RPMI8226 (cell line): Measurements from ENCODE around the gene C17orf113.
A peak's percentile ranks its signal among the peaks of the same experiment; 100 is the strongest.
"Not testable (repeated sequence)": the region's sequence is repeated elsewhere in the genome, so short reads cannot be mapped to it uniquely, and the experiment has no call there.

ENCODE experiments used
- DNase-seq: peaks from one replicate; pipeline ENCODE4 v3.0.0-alpha.2; 2015

C17orf113 gene

DNA sequence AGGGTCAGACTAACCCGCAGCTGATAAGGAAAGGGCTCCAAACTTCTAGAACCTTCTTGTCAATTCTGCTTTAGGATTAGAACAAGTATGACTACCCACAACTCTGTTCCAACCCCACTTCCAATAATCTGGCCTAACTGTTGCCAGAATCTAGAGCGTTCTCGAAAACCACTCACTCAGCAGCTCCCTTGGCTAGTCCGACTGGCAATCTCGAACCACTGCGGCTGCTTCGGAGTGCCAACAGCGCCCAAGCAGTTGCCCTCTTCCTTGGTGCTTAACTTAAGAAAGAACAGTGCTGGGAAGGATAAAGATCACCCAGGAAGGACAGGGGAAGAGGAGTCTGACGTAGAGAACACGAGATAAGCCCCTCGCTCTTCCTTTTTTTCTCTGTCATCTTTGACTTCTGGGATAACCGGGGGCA, 34.0 kb downstream of the C17orf113 start:
- peak; percentile 55 for DNase-seq

DNA sequence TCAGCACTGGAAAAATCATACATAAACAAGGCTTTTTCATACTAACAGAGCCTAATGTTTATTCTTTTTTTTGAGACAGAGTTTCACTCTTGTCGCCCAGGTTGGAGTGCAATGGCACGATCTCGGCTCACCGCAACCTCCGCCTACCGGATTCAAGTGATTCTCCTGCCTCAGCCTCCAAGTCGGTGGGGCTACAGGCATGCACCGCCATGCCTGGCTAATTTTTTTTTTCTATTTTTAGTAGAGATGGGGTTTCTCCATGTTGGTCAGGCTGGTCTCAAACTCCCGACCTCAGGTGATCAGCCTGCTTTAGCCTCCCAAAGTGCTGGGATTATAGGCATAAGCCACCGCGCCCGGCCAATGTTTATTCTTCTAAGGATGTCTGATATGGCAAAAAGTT, 36.7 kb downstream of the C17orf113 start:
- not testable (repeated sequence) for DNase-seq

DNA sequence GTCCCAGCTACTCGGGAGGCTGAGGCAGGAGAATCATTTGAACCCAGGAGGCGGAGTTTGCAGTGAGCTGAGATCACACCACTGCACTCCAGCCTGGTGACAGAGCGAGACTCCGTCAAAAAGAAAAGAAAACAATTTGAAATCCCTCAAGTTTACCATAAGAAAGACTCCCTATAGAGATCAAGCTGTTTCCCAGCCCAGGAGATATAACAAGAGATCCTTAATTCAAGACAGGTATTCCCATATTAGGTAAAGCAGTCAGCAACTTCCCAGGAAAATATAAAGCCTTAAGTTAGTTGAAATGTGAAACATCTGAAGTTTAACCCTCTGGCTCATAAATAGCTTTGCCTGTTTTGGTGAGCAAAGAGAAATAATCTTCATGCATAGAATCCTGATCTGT, 38.0 kb downstream of the C17orf113 start:
- not testable (repeated sequence) for DNase-seq

DNA sequence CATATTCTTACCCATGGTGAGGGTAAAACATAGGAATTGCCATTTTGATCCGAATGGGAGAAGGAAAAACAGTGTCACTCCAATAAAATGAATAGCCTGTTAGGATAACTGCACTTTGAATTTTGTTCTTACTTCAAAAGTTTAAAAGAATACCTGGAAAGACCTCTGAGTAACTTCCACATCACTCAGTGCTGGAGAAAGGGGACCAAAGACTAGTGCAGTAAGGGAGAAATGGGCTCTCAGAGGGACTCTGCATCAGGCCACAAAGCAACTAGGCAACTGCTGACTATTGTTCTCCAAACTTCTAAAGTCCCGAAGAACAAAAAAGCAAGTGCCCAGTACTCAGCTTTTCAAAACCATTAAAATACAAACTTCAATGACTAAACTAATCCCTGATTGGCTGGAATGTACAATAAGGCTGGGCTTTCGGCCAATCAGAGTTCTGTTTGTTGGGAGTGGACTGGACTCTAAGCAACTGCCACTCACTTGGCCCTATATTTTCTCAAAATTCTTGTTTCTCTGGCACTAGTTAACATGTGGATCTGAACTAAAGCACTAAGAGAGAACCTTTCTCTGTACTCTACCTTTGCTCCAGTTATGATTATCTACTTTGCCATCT, 39.4 kb downstream of the C17orf113 start:
- no peak for DNase-seq

DNA sequence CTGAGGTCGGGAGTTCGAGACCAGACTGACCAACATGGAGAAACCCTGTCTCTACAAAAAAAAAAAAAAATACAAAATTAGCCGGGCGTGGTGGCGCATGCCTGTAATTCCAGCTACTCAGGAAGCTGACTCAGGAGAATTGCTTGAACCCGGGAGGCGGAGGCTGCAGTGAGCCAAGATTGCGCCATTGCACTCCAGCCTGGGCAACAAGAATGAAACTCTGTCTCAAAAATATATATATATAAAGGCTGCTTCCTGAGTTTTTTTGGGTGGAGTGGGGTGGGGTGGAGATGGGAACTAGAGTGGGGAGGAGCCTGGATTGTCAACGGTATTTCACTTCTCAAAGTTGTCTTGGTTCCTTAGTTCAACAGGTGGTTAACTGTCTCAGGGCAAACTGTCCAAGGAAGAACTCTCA, 40.1 kb downstream of the C17orf113 start:
- not testable (repeated sequence) for DNase-seq

DNA sequence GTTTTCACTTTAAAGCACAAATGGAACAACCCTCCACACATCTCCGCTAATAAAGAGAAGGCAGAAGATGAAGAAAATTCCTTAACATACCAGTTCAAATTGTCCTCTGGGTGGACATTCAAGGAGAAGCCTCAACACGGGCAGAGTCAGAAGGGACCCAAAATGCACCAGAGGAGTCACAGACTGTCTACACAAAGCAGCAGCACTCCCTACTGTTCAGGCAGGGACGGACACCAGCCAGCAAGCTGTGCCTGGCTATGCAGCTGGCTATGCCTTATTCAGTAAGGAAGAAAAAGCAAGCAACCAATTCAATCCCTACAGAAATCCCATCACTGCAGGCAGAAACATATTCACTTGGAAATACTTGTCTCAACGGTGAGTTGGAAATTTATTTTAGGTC, 41.2 kb downstream of the C17orf113 start:
- no peak for DNase-seq

DNA sequence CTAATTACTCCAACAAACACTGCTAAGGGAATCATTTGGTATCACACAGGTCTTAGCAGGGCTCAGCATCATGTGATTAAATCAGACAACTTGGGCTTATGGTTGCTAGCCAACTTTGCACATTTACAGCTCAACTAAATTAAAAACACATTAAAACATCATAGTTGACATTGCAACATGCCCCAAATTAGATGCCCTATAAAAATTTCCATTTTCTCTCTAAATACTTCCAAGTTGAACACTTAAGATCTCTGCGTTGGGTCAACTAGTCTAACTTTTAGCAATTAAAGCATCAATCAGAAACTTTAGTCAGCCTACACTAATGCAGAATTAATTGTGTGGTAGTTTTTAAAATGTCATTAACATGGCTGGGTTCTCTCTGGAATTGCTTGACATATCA, 45.2 kb downstream of the C17orf113 start:
- no peak for DNase-seq

DNA sequence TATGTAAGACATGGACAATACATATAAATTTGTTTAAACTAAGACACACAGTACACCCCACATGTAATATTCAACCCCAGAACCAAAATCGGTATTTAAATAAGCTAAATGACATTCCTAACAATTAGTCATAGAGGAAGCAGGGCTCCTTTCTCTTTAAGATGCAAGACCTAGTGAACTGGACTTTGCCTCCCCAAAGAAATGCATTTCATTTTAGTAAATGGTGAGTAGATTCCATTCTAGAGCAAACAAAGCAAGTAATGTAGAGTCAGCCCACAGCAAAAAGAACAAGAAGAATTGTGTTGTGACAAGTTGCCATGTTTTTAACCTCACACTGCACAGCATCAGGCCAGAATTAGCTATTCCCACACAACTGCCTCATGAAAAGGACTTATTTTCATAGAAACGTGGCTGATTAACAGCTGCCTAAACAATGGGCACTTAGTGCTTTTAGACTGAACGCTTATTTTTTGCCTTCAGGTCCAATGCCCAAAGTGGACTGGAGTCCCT, 47.6 kb downstream of the C17orf113 start:
- DNase-seq, result no peak

DNA sequence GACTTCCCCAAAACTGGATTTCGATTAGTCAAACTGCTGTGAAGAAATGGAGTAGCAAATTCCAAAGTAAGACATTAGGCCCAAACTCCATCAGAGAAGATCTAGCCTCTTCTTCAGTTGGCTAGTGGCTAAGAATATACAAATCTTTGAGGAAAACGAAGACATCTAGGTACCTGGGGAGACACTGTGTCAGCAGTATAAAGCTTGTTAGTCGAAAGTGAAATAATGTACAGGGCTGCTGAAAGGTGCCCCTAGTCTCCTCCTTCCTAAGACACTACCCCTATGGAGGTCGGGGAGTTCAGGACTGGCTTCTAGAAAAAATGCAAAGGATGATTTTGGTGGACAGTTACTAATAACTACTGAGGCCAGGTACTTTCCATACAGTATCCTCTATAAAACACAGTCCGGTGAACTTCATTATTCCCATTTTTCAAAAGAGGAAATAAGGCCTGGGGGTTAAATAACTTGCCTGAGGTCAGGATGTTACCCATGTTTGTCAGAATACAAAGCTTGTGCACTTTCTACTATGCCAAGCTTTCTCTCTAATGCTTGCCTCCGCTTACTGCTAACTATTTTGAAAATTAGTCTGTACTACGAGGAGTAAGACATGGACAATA, 48.1 kb downstream of the C17orf113 start:
- no peak for DNase-seq

DNA sequence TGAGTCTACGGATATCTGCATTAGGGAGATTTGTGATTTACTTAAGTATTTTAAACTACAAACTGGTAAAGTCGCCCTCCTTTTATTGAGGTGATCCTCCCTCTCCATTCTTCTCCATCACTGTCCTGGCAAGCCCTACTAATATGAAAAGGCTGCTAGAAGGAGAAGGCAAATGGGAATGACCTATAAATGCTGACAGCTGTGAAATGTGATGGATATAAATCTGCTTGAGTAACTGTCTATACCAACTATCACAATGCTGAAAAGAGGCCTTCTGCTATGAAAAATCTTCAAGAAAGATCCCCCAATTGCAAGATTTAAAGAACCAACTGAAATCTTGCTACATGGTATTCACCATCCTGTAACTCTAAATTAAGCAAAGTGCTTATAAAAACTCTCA, 48.7 kb downstream of the C17orf113 start:
- DNase-seq, result no peak

DNA sequence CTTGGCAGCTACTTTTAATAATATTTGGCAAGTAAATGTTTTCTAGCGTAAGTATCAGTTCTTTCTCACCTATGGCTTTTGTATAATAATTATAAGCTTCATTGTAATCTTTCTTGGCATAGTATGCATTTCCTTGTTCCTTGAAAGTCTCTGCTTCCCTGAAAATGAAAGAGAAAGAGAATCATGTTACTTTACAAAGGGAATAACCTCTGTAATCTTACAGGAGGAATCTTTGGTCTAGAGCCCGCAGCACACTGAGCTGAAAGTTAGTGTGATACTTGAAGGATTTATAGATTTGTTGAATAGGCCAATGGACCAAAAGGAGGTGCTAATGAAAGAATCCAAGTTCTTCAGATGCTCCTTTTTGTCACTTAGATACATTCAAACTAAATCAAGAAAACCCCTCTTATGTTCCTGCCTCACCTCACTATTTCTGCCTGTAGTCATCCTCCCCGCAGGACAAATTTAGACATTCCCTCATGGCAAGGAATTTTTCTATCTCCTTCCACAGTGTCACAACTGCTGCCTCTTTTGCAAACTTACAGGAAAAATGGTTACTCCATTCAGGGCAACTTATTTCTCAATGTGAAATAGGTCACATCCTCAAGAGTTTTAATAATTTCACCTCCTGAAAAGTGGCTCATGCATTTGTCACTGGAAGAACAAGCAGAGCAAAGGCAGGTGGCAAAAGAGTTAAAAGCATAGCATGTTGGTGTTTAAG, 49.8 kb downstream of the C17orf113 start:
- DNase-seq, result no peak

DNA sequence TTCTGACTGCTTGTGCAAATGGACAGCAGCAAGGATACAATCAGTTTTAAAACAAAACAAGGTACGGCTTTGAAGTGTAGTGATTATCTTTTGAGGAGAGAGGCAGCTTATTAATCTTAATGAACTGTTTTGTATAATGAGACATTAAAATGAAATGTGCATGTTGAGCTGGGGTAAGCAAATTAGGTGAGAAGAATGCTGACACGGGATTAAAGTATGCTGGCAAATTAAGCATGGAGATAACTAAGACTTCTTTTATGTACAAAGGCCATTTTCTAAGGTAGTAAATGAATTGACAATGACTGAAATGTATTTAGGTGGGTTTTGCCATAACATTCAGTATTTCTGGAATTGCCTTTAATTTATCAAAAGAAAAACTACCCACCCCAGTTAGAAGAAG, 51.9 kb downstream of the C17orf113 start:
- DNase-seq, result no peak

DNA sequence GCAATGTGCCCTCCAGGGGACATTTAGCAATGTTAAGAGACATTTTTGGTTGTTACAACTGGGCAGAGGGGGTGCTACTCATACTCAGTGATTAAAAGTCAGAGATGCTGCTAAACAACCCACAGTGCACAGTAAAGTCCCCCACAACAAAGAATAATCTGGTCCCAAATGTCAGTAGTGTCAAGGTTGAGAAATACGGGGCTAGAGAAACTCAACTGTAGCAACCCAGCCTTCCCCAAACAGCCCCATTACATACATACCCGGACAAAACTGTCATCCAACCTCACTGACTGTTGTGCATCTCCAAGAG, 53.6 kb downstream of the C17orf113 start:
- DNase-seq, result no peak

DNA sequence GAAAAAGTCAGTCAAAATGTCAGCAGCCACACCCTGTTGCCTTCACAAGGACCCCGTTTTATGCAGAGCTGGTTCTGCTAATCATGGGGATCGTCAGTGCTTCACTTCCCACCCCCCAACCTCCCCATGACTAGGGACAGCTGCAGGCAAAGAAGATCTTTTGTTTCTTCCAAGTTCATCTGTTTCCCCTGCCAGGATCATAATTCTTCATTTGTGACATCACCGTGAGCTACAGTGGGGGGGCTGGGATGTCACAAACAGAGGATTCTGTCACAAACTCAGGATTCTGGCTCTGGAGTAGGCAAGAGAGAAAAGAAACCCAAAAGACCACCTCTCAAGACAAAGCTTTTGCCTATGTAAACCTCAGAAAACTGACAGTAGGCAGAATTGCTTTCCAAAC, 57.8 kb downstream of the C17orf113 start:
- DNase-seq, result no peak

DNA sequence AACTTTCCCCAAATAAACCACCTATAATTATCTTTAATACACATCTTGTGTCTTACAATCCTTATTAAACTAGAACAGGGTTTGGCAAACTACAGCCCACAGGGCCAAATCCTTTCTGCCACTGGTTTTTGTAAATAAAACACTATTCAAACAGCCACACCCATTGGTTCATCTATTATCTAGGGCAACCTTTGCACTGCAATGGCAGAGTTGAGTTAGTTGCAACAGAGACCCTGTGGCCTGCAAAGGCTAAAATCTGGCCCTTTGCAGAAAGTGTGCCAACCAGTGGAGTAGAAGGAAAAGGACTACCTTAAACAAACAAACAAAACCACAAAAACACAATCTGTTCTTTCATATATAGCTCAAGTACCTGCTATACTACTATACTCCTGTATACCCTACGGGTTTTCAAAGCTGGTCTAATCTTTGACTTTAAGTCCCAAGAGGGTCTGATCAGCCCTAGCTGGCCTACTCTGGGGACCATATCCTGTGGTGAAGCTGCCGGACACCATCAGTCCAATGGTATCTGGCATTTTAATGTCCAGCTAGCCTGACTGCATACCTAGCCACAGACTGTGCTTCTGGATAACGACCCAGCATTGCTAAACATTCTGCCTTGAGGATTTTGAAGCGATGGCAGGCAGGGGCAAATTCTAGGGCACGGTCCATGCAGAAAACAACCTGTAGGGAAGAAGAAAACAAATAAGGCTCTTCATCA, 60.5 kb downstream of the C17orf113 start:
- DNase-seq, result no peak

DNA sequence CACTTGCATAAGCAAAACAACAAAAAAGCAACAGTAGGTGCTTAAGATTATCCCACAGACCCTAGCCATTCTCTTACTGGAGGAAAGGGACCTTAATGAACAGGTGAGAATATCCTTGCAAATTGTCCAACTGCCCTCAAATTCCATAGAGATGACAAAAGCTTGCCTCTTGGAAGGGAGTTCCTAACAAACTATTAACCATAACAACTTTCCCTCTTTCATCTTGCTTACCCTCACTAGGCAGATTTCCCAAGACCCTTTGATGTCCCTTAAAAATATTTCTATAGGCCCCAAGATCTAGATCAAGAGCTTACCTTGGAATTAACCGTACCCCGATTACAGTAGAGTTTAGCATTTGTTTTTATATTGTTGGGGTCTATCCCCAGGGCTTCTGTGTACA, 62.0 kb downstream of the C17orf113 start:
- no peak for DNase-seq
